ENCODE results near the gene PRRT2.
"Not testable (repeated sequence)": the region's sequence is repeated elsewhere in the genome, so short reads cannot be mapped to it uniquely, and the experiment has no call there.

Gene PRRT2

DNA sequence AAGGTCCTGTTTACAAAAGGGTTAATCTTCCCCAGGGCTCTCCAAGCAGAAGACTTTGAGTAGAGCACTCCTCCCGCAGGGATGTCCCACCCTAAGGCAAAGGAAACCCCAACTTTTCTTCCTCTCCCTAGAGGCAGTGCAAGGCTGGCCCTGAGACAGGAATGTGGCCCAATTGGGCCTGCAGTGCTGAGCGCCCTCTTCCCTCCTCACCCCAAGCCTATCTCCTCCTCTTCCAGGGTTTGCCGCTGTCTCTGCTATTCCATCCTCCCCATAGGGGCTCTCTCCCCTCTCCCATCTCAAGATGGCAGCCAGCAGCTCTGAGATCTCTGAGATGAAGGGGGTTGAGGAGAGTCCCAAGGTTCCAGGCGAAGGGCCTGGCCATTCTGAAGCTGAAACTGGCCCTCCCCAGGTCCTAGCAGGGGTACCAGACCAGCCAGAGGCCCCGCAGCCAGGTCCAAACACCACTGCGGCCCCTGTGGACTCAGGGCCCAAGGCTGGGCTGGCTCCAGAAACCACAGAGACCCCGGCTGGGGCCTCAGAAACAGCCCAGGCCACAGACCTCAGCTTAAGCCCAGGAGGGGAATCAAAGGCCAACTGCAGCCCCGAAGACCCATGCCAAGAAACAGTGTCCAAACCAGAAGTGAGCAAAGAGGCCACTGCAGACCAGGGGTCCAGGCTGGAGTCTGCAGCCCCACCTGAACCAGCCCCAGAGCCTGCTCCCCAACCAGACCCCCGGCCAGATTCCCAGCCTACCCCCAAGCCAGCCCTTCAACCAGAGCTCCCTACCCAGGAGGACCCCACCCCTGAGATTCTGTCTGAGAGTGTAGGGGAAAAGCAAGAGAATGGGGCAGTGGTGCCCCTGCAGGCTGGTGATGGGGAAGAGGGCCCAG lies 1.0 kb downstream of the PRRT2 start:
- no peak for DNase-seq (ENCODE audit: low read depth)

DNA sequence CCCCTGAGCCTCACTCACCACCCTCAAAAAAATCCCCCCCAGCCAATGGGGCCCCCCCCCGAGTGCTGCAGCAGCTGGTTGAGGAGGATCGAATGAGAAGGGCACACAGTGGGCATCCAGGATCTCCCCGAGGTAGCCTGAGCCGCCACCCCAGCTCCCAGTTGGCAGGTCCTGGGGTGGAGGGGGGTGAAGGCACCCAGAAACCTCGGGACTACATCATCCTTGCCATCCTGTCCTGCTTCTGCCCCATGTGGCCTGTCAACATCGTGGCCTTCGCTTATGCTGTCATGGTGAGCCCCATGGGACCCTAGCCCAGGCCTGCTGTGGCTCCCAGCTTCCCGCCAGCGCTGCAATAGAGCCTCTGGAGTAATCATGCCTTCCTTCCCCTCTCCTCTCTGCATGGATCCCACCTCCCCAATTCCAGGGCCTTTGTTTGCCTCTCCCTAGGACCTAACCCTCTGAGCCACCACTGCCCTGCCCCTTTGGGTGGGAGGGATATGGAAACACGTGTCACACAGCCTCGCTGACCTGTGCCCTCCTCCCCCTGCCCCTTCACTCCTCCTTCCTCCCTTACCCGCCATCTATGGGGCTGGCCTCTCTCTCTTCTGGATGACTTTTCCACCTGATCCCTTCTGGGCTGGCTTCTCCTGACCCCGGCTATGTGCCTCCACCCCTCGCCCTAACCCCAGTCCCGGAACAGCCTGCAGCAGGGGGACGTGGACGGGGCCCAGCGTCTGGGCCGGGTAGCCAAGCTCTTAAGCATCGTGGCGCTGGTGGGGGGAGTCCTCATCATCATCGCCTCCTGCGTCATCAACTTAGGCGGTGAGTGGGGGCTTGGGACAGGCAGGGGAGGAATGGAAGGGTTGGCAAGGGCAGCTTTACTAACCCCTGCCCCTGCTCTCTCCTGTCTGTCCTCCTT lies 1.9 kb downstream of the PRRT2 start:
- no peak for DNase-seq (ENCODE audit: low read depth)

DNA sequence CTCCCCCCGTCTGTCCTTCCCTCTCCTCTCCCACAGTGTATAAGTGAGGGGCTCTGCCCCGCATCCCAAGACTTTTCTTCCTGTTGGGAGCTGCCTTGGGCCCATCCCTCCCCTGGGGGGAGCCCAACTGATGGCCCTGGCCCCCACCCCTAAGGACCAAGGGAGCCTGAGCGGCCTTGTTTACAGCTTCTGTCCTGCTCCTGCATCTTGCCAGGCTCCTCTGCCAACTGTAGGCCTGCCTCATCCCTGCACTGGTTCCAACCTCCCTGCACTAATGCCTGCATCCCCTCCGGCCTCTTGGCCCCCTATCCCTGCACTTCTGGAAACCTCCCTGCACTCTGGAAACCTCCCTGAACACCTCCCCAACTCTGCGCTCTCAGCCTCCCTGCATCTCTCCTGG lies 2.6 kb downstream of the PRRT2 start:
- no peak for DNase-seq (ENCODE audit: low read depth)

DNA sequence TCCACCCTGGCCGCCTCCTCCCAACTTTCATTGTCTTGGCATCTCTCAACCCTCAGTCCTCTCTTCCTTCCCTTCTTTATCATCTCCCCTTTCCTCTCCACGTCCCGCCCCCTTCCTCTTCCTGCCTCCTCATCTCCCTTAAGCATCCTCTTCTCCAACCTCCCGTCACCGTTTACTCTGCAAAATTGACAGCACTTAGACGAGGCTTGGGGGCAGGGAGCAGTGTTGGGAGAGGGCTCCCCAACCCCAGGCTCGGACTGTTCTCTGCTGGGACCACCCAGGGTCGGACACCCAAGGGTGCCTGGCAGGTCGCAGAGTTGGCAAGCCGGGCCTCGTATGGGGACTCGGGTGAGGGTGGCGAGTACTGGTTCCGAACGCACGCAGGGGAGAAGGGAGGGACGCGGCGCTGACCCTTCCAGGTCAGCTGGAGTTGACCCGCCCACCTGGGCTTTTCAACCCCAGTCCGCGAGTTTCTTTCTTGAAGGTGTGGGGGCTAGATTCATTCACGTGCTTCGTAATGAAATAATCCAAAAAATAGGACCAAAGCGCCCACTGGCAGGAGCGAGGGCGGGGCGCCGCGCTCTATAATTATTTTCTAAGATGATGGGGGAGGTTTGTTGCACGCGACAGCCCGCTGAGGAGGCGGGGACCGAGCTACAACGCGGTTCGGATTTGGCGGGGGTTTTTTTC lies 3.2 kb downstream of the PRRT2 start:
- DNase-seq (ENCODE audit: low read depth) = peak; percentile 55

DNA sequence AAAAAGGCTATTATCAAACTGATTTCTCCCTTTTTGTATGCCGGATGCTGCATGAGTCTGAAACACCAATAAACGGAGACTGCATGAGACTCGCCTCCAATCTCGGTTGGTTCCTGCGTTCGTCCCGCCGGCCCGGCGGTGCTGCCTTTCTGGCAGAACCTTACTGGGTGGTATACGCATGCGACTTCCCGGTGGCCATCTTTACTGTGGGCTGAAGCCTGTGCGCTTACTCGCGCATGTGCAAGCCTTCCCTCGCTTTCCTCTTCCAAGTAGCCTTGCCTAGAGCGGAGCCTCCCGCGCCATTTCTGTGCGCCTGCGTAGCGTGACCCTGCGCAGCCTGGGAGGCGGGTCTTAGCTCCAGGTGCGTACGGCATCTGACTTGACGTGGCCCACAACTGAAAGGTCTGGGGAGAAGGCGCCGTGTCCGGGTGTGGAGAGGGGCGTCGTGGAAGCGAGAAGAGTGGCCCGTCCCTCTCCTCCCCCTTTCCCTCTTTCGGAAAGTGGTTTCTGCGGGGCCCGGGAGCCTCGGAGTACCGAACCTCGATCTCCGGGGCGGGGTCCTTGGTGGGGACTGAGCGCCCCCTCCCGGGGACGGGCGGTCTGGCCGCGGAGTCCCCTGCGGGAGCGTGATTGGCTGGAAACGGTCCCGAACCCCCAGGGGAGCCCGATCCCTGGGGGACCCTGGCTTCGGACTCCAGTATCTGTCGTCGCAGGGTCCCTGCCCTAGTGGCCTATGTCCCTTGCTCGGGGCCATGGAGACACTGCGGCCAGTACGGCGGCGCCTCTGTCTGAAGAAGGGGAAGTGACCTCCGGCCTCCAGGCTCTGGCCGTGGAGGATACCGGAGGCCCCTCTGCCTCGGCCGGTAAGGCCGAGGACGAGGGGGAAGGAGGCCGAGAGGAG lies 4.0 kb downstream of the PRRT2 start, which contains the start of gene PAGR1:
Gene PAGR1, plus strand, starts transcription at position 360 of the 901 bp plus-strand sequence. Its CDS starts 374 bp downstream, at position 734.
- peak; percentile 98 for DNase-seq (ENCODE audit: low read depth)

DNA sequence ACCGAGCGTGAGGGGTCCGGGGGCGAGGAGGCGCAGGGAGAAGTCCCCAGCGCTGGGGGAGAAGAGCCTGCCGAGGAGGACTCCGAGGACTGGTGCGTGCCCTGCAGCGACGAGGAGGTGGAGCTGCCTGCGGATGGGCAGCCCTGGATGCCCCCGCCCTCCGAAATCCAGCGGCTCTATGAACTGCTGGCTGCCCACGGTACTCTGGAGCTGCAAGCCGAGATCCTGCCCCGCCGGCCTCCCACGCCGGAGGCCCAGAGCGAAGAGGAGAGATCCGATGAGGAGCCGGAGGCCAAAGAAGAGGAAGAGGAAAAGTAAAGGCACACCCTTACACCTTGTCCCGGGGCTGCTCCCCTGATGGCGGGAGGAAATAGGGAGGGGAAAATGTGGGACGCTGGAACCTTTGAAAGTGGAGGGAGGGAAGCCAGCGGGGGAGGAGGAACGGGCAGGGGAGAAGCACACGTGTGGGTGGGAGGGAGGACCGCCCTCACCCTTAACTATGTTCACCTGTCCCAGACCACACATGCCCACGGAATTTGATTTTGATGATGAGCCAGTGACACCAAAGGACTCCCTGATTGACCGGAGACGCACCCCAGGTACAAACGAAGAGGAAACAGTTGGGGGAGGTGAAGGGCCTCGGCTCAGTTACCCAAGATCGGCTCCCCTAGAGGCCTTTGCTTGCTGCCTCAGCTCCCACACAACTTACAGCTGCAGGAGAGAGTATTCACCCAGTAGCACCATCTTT lies 4.9 kb downstream of the PRRT2 start:
- no peak for DNase-seq (ENCODE audit: low read depth)

DNA sequence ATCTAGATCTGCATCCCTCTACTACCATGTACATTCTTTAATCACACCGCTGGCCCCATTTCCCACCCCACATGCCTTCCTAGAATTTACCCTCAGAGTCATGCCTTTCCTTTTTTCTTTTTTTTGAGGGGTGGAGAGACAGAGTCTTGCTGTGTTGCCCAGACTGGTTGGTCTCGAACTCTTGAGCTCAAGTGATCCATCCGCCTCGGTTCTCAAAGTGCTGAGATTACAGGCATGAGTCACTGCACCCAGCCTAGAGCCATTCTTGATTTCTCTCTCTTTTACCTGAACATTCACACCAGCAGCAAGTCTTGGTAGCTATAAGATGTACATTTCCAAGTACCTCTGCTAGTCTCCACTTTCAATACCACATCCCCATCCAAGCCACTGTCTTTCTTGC lies 6.1 kb downstream of the PRRT2 start:
- no peak for DNase-seq (ENCODE audit: low read depth)

DNA sequence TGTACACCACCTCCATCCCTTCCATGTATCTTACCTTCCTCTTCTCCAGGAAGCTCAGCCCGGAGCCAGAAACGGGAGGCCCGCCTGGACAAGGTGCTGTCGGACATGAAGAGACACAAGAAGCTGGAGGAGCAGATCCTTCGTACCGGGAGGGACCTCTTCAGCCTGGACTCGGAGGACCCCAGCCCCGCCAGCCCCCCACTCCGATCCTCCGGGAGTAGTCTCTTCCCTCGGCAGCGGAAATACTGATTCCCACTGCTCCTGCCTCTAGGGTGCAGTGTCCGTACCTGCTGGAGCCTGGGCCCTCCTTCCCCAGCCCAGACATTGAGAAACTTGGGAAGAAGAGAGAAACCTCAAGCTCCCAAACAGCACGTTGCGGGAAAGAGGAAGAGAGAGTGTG lies 7.5 kb downstream of the PRRT2 start:
- no peak for DNase-seq (ENCODE audit: low read depth)

DNA sequence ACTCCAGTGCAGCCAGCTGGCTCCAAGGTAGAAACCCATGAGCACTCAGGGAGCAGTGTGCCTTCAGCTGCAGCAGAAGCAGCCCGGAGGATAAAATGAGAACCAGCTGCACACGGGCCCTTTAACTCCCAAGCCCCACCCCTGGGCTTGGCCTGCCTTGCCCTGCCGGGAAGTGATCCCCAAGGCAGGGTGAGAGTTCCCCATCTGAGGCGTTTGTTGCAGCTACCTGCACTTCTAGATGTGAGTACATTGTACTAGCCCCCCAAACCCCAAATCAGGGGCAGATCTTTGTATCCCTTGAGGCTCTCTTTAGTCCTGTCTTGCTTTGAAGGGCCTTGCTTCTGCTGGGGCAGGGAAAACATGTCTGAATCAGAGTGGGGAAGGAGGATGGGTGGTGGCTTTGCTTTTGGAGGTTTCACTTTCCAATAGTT lies 8.3 kb downstream of the PRRT2 start, which contains the start of gene MVP:
Gene MVP, plus strand, starts transcription at position 192 of the 431 bp plus-strand sequence. CDS start 10,088 bp downstream, outside the sequence.
- DNase-seq (ENCODE audit: low read depth) = peak; percentile 43

DNA sequence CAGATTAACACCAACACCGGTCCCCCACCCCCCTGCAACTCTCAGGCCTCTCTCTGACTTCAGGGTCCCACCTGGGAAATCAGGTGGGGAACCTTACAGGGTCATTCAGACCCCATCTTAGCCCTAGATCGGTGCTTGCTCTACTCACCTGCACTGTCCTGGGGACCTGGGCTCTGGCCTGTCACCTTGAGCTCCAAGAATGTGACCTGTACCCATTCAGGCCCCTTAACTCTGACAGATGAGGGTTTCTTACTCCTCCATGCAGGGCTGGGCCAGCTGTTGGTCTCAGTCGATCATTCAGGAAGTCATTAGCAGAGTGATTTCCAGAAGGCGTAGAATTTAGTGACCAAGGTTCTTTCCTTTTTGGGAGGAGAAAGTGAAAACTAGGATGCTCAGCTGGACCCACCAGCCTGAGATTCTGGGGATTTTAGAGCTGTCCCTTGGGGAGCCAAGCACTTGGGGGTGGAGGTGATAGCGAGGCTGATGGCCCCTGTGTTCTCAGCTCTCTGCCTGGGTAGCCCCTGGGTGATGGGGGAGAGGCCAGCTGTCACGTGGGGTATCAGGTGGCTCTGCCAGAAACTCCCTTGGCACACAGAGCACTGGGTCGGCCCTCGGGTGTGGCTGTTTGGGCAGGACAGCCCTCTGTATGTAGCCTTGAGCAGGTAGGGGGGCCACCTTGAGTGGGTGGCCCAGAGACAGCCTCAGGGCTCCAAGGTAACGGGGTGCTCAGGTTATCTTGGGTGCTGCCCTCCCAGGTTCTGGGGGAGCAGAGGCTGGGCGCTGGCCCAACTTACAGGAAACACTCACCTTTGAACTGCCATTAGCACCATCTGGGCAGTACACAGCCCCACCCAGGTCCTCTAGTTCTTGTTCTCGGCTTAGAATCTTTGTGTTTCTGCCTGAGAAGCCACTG lies 9.0 kb downstream of the PRRT2 start:
- no peak for DNase-seq (ENCODE audit: low read depth)

DNA sequence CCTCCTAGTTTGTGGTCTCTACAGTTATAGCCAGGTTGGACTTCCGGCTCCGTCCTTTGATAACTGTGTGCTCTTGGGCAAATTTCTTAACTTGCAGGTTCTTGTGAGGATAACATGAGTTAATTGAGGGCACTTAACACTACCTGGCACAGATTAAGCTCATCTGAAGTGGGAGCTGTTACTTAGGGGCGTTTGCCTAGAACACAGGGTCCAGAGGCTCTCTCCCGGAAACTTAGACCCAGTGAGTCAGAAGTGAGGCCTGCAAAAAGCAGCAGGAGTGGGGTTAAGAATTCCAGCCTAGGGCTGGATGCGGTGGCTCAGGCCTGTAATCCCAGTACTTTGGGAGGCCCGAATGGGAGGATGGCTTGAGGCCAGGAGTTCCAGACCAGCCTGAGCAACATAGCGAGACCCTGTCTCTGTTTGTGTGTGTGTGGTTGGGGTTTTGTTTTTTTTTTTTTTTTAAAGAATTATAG lies 9.7 kb downstream of the PRRT2 start:
- no peak for DNase-seq (ENCODE audit: low read depth)

DNA sequence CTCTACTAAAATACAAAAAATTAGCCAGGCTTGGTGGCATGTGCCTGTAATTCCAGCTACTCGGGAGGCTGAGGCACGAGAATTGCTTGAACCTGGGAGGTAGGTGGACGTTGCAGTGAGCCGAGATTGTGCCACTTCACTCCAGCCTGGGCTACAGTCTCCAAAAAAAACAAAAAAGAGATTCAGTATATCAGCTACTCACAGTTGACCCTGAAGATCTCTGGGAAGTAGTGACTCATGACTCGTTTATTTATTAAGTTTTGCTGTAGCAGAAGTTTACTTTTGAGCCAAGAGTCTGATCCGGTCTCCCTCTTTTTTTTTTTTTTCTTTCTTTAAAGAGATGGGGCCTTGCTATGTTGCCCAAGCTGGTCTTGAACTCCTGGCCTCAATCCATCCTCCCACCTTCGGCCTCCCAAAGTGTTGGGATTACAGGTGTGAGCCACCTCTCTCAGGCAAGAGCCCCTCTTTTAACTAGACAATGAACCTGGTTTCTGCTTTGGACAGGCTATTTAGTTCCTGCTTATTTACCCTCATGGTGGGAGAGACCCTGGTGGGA lies 12.7 kb downstream of the PRRT2 start:
- DNase-seq (ENCODE audit: low read depth) = no peak

DNA sequence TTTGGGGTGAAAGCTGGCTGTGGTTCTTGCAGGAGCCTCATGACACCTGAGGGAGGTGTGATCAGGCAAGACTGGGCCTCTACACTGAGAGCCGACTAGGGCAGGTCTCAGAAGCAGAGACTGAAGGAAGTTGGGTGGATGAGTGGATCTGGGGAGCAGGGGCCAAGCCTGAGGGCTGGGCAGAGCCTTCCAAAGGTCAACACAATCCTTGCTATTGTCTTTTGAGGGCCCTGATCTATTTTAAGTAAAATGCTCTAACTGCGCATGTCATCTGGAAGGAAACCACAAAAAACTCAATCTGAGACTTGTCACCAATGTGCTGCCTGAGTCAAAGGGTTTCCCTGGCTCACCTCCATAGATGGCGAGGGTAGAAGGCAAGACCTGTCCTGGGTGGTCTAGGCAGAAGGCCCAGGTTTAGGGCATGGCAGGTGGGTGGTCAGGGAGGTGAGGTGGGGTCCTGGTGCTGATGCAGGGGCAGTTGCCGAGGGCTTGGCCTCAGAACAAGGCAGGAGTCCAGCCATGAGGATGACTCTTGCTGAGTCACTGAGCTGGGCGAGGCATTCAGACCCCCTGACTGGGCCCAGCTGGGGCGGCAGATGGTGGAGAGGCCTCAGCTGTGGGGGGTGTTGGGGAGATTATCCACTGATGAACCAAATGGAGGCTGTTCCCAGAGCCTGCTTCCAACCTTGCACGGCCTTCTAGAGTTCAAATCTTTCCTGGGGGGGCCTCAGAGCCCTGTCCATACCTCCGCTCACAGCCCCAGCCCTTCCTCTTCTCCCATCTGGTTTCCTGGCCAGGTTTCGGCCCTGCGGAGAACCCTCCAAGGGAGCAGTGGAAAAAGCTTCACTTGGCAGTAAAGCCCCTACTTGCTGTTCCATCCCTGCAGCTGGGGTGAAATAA lies 13.4 kb downstream of the PRRT2 start:
- no peak for DNase-seq (ENCODE audit: low read depth)

DNA sequence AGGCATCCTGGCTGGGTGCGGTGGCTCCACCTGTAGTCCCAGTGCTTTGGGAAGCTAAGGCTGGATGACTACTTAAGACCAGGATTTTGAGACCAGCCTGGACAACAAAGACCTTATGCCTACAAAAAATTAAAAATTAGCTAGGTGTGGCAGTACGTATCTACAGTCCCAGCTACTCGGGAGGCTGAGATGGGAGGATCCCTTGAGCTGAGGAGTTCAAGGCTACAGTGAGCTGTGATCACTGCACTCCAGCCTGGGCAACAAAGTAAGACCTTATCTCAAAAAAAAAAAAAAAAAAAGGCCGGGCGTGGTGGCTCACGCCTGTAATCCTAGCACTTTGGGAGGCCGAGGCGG lies 14.3 kb downstream of the PRRT2 start:
- DNase-seq (ENCODE audit: low read depth) = no peak

DNA sequence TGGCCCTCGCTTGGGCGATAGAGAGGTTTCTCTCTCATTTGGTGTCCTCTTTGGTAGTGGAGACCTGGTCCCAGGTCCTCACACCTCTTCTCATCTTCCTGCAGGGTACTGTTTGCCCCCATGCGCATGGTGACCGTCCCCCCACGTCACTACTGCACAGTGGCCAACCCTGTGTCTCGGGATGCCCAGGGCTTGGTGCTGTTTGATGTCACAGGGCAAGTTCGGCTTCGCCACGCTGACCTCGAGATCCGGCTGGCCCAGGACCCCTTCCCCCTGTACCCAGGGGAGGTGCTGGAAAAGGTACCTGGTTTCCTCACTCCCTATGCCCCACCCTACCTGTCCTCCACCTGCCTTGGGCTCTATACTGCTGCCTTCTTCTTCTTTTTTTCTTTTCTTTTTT lies 18.8 kb downstream of the PRRT2 start:
- DNase-seq (ENCODE audit: low read depth) = no peak

DNA sequence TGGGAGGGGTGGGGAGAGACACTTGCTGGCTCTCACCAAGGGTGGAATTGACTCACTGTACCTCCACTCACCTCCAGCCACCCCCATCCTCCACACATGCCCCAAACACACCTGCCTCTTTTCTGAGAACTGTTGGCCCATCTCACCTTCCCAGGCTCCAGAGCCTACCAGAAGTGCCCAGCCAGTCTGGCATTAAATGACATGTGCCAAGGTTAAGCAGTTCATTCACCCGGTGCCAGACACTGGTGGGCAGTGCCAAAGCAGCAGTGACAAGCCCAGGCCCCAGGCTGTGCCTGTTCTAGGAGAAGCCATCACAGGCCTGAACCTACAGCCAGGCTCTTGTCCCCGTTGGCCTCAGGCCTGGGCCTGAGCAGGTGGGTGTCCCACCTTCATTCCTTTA lies 19.5 kb downstream of the PRRT2 start:
- no peak for DNase-seq (ENCODE audit: low read depth)

DNA sequence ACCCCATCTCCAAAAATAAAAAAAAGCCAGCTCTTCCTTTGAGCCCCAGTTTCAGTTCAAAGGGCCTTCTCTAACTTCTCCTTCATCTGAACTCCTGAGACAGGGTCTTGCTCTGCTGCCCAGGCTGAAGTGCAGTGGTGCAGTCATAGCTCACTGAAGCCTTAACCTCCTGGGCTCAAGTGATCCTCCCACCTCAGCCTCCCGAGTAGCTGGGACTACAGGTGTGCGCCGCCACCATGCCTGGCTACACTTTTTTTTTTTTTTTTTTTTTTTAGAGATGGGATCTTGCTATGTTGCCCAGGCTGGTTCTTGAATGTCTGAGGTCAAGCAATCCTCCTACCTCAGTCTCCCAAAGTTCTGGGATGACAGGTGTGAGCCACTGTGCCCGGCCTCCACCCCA lies 21.2 kb downstream of the PRRT2 start:
- not testable (repeated sequence) for DNase-seq (ENCODE audit: low read depth)

DNA sequence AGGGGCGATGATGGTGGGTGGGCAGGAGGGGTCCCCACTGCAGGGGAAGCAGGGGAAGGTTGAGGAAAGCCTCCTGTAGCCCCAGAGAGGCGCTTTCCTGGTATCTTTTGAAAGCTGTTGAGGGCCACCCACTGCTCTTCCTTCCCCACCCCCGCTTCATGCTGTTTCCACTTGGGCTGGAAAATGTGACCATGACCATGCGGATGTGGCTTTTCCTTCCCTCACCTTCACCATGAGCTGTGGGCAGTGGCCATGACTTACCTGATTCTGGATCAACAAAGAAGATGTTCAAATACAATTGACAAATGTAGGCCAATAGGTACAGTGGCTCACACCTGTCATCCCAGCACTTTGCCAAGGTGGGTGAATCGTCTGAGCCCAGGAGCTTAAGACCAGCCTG lies 22.1 kb downstream of the PRRT2 start:
- no peak for DNase-seq (ENCODE audit: low read depth)

Measured in stimulated activated CD4-positive, alpha-beta T cell treated with anti-CD3 and anti-CD28 coated beads, Interleukin-2, amount 100 ng/mL, for 4 hours (primary cell).